Endothelial cell of umbilical vein (primary cell): ENCODE data around the gene ZBTB7A. TPM values are rescaled to one million over a fixed set of nuclear protein-coding genes. Genes with fewer than 3 reads are reported as not detected.

Experiments
- BruUV-seq: library from RNA; stranded (reverse); fragments of 400-500 nt; replicated peaks from 2 replicates; lab custom pipeline; 2021; lab: Mats Ljungman, UMichigan
- CTCF ChIA-PET: fragments of 300-600, 350-600 bp; sonication (Branson Sonifier 250); formaldehyde crosslinking; loops from one replicate; lab custom pipeline; 2021; ENCODE audit warnings: antibody characterized with exemption, inconsistent platforms; lab: Charles Lee
- POLR2A ChIA-PET: fragments of 300-600, 350-600 bp; sonication (Branson Sonifier 250); formaldehyde crosslinking; loops from one replicate; lab custom pipeline; 2021; ENCODE audit warnings: antibody characterized with exemption, inconsistent platforms; lab: Charles Lee
- DNase-seq: peaks from one replicate; pipeline ENCODE4 v3.0.0-alpha.2; 2011; ENCODE audit warnings: low read depth, low spot score
- FAIRE-seq: peaks from 2 replicates; lab custom pipeline; 2011; peaks lifted over from hg19 to GRCh38; lab: Jason Lieb, UNC
- H2AFZ ChIP-seq: 2 replicates; pipeline ENCODE4 v1.6.0; 2012; ENCODE audit warnings: low read depth, low read length, control low read depth, inconsistent platforms
- H3K27ac ChIP-seq: 2 replicates; pipeline ENCODE4 v1.5.1; 2011; ENCODE audit warnings: low read depth, mild to moderate bottlenecking, control low read depth, low read length, moderate library complexity; ENCODE audit not compliant: insufficient read depth
- H3K27me3 ChIP-seq, 2 experiments: 2 replicates each; pipeline versions ENCODE4 v1.6.0 to v1.6.1; 2011; ENCODE audit warnings: low read length in 2 of 2, mixed read lengths in 1 of 2; ENCODE audit not compliant: control insufficient read depth in 2 of 2, insufficient read depth in 2 of 2
- H3K36me3 ChIP-seq, 2 experiments: 2 replicates in 1 of 2; 3 replicates in 1 of 2; pipeline ENCODE4 v1.5.1; 2011; ENCODE audit warnings: low read length in 2 of 2, mild to moderate bottlenecking in 1 of 2, moderate library complexity in 1 of 2; ENCODE audit not compliant: control insufficient read depth in 2 of 2, insufficient read depth in 2 of 2; ENCODE audit errors: extremely low read depth in 1 of 2
- H3K4me1 ChIP-seq: 3 replicates; pipeline ENCODE4 v1.5.1; 2011; ENCODE audit warnings: mild to moderate bottlenecking, low read length; ENCODE audit not compliant: control insufficient read depth, insufficient read depth; ENCODE audit errors: extremely low read depth
- H3K4me2 ChIP-seq: 2 replicates; pipeline ENCODE4 v1.6.1; 2011; ENCODE audit warnings: low read length, control low read depth, mixed read lengths; ENCODE audit not compliant: insufficient read depth
- H3K4me3 ChIP-seq, 3 experiments: fragments of 200-600 bp in 1 of 3; sonication (generic), shearing (Covaris generic) in 1 of 3; replicated peaks in 1 of 3; 2 replicates each; pipeline ENCODE4 v1.5.1; 2011 to 2016; ENCODE audit warnings: control low read depth in 3 of 3, low read length in 3 of 3, mild to moderate bottlenecking in 2 of 3, inconsistent platforms in 1 of 3, low read depth in 1 of 3, moderate library complexity in 1 of 3; ENCODE audit not compliant: insufficient read depth in 1 of 3
- H3K79me2 ChIP-seq: 2 replicates; pipeline ENCODE4 v1.6.0; 2012; ENCODE audit warnings: low read length, inconsistent platforms; ENCODE audit not compliant: control insufficient read depth, insufficient read depth
- H3K9ac ChIP-seq: replicated peaks from 2 replicates; pipeline ENCODE3; 2011; ENCODE audit warnings: low read length, control low read depth; ENCODE audit not compliant: insufficient read depth; ENCODE audit errors: extremely low read depth
- H3K9me1 ChIP-seq: replicated peaks from 3 replicates; pipeline ENCODE4 v1.6.0; 2011; ENCODE audit warnings: mild to moderate bottlenecking, low read length; ENCODE audit not compliant: control insufficient read depth, insufficient read depth; ENCODE audit errors: extremely low read depth
- H3K9me3 ChIP-seq: replicated peaks from 2 replicates; pipeline ENCODE4 v1.5.1; 2012; ENCODE audit warnings: low read length, inconsistent platforms; ENCODE audit not compliant: control insufficient read depth, insufficient read depth
- H4K20me1 ChIP-seq: replicated peaks from 2 replicates; pipeline ENCODE3; 2011; ENCODE audit warnings: mild to moderate bottlenecking, low read length; ENCODE audit not compliant: control insufficient read depth, insufficient read depth; ENCODE audit errors: extremely low read depth
- EZH2 ChIP-seq: IDR thresholded peaks from 2 replicates; pipeline ENCODE4 v1.6.1; 2012; ENCODE audit warnings: borderline replicate concordance, low read depth, mild to moderate bottlenecking, moderate library complexity, low read length, inconsistent platforms; ENCODE audit not compliant: severe bottlenecking
- FOS ChIP-seq: IDR thresholded peaks from 2 replicates; pipeline ENCODE4 v1.6.1; 2011; ENCODE audit warnings: mild to moderate bottlenecking, low read length, moderate library complexity, borderline replicate concordance; ENCODE audit not compliant: insufficient read depth
- GATA2 ChIP-seq: IDR thresholded peaks from 2 replicates; pipeline ENCODE4 v1.7.0; 2011; ENCODE audit warnings: low read depth, mild to moderate bottlenecking, moderate library complexity, mixed read lengths, low read length; ENCODE audit not compliant: insufficient read length, insufficient read depth
- JUN ChIP-seq: IDR thresholded peaks from 2 replicates; pipeline ENCODE4 v1.6.1; 2011; ENCODE audit warnings: borderline replicate concordance, low read depth; ENCODE audit not compliant: insufficient read length, insufficient read depth
- MYC ChIP-seq: IDR thresholded peaks from one replicate; pipeline ENCODE4 v1.6.1; 2011; ENCODE audit warnings: mild to moderate bottlenecking, low read depth, low read length
- POLR2A ChIP-seq: IDR thresholded peaks from 2 replicates; pipeline ENCODE4 v1.6.1; 2012; ENCODE audit warnings: low read depth, mild to moderate bottlenecking, control low read depth, low read length
- POLR2AphosphoS5 ChIP-seq: IDR thresholded peaks from 2 replicates; pipeline ENCODE4 v1.6.1; 2012; ENCODE audit warnings: low read depth, mild to moderate bottlenecking, control low read depth, low read length, moderate library complexity; ENCODE audit not compliant: insufficient read depth
- dilution Hi-C: fragments of 300-500 bp; cut with MboI; formaldehyde crosslinking; loops from one replicate; pipeline ENCODE4 v1.15.0; 2019; ENCODE audit warnings: low sequenced_read_pairs; ENCODE audit not compliant: extremely low pct_ligation_motif_present
- intact Hi-C: fragments of 100-400 bp; cut with micrococcal nuclease; formaldehyde crosslinking; loops from one replicate; pipeline ENCODE4 v1.10.0; 2022
- polyA plus RNA-seq, 4 experiments: library from polyadenylated mRNA; depleted of rRNA in 3 of 4; stranded (reverse) in 3 of 4; unstranded in 1 of 4; fragments of >200 nt; gene quantifications; 2 replicates each; pipeline versions ENCODE4 v1.2.1 to v1.2.3, GENCODE V29; 2011 to 2012; ENCODE audit warnings: missing spikeins in 1 of 4
- total RNA-seq: library from RNA; stranded (reverse); gene quantifications from 2 replicates; pipeline ENCODE4 v1.2.3, GENCODE V29; 2021
- TF ChIP-seq, protein P1 (sequence below): IDR thresholded peaks from 2 replicates; pipeline ENCODE4 v1.6.1; 2011; ENCODE audit not compliant: insufficient read depth, insufficient read length
- TF ChIP-seq, protein P2 (sequence below), 2 donors: IDR thresholded peaks; 1 replicate in 1 of 2; 2 replicates in 1 of 2; pipeline ENCODE4 v1.5.1; 2011; ENCODE audit warnings: low read length in 2 of 2, mild to moderate bottlenecking in 2 of 2, moderate library complexity in 2 of 2, control low read depth in 1 of 2, inconsistent platforms in 1 of 2, low read depth in 1 of 2; ENCODE audit not compliant: insufficient read depth in 1 of 2; ENCODE audit errors: extremely low read depth in 1 of 2

ZBTB7A gene
- total and polyA plus RNA-seq, 2 donors (not counting 3 experiments of a cell fraction or from before 2014, with no cell fraction given): 8.2 to 29.0 TPM

DNA sequence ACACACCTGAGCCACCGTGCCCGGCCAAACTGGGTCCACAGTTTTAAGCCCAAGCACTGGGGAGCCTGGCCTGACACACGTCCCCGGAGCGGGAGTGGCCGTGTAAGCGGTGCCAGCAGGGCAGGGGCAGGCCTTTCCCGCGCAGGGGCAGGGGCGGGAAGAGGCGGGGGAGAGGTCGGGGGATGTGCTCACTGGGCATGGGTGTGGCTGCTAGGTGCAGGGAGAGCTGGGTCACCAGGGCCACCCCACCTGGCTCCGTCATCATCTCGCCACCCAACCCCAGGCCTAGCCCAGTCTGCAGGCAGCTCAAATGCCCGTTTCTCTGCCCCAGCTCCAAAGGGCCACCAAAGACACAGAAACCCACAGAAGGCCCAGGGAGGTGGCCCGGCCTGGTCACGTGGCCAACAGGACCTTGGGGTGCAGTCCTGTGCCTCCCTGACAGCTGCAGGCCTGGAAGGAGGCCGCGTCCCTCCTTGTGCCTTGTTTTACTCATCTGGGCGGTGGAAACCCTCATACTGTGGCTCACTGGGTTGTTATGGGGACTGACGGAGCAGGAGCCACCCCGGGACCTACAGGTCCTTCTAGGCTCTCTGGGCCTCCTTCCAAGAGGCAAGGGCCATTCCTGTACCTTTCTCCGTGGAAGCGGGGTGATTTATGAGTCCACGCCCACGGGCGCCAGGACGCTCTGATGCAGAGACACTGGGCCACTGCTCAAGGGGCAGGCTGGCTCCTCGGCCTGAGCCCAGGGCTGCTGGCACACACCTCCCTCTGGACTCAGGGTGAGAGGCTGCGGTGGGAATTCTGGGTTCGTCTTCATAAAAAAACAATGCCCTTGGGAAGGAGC, 29.6 kb upstream of the ZBTB7A start:
- no peaks in the 10 kb centered on the region for H3K9me3 ChIP-seq
- CTCF ChIA-PET: no interaction called here
- H3K9ac ChIP-seq: no peak overlapping the region
- TF ChIP-seq, protein P1, sequence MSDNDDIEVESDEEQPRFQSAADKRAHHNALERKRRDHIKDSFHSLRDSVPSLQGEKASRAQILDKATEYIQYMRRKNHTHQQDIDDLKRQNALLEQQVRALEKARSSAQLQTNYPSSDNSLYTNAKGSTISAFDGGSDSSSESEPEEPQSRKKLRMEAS: no peak
- TF ChIP-seq, protein P2, sequence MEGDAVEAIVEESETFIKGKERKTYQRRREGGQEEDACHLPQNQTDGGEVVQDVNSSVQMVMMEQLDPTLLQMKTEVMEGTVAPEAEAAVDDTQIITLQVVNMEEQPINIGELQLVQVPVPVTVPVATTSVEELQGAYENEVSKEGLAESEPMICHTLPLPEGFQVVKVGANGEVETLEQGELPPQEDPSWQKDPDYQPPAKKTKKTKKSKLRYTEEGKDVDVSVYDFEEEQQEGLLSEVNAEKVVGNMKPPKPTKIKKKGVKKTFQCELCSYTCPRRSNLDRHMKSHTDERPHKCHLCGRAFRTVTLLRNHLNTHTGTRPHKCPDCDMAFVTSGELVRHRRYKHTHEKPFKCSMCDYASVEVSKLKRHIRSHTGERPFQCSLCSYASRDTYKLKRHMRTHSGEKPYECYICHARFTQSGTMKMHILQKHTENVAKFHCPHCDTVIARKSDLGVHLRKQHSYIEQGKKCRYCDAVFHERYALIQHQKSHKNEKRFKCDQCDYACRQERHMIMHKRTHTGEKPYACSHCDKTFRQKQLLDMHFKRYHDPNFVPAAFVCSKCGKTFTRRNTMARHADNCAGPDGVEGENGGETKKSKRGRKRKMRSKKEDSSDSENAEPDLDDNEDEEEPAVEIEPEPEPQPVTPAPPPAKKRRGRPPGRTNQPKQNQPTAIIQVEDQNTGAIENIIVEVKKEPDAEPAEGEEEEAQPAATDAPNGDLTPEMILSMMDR (IDR thresholded peaks at IDR 0.05; ENCODE audit: extremely low read depth in 1 of 2, insufficient read depth in 1 of 2, low read depth in 1 of 2, low read length in 2 of 2): no peak
- TF ChIP-seq POLR2A (no peak), MYC (no peak), GATA2 (no peak), POLR2AphosphoS5 (no peak), FOS (no peak), EZH2 (no peak), JUN (no peak)
- DNase-seq (no peak), FAIRE-seq (no peak)
- no TSS peak for BruUV-seq
- H3K27me3 ChIP-seq: no peaks in the 10 kb centered on the region
- H3K4me1 ChIP-seq: no peaks in the 10 kb centered on the region
- no peak overlapping the region for H2AFZ ChIP-seq
- no peak overlapping the region for H3K4me2 ChIP-seq
- dilution Hi-C loops (no loop called here), intact Hi-C loops (no loop called here)
- H3K27ac ChIP-seq: no peak overlapping the region
- no peaks in the 10 kb centered on the region for H3K79me2 ChIP-seq
- peaks cover 8 to 44% of the 10 kb centered on the region in 2 experiments for H3K36me3 ChIP-seq
- POLR2A ChIA-PET: no interaction called here
- H3K4me3 ChIP-seq: no peak overlapping the region
- no peaks in the 10 kb centered on the region for H4K20me1 ChIP-seq
- no peaks in the 10 kb centered on the region for H3K9me1 ChIP-seq
